HG02973 (cell line): ENCODE results near the gene FIP1L1.
"Not testable (repeated sequence)": the region's sequence is repeated elsewhere in the genome, so short reads cannot be mapped to it uniquely, and the experiment has no call there.

Experiments
- ATAC-seq: cut with Tn5 transposase; IDR thresholded peaks from one replicate; pipeline ENCODE4 v1.9.1; 2021; ENCODE audit warnings: moderate library complexity; ENCODE audit not compliant: unreplicated experiment

FIP1L1 gene, protein sequence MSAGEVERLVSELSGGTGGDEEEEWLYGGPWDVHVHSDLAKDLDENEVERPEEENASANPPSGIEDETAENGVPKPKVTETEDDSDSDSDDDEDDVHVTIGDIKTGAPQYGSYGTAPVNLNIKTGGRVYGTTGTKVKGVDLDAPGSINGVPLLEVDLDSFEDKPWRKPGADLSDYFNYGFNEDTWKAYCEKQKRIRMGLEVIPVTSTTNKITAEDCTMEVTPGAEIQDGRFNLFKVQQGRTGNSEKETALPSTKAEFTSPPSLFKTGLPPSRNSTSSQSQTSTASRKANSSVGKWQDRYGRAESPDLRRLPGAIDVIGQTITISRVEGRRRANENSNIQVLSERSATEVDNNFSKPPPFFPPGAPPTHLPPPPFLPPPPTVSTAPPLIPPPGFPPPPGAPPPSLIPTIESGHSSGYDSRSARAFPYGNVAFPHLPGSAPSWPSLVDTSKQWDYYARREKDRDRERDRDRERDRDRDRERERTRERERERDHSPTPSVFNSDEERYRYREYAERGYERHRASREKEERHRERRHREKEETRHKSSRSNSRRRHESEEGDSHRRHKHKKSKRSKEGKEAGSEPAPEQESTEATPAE

DNA sequence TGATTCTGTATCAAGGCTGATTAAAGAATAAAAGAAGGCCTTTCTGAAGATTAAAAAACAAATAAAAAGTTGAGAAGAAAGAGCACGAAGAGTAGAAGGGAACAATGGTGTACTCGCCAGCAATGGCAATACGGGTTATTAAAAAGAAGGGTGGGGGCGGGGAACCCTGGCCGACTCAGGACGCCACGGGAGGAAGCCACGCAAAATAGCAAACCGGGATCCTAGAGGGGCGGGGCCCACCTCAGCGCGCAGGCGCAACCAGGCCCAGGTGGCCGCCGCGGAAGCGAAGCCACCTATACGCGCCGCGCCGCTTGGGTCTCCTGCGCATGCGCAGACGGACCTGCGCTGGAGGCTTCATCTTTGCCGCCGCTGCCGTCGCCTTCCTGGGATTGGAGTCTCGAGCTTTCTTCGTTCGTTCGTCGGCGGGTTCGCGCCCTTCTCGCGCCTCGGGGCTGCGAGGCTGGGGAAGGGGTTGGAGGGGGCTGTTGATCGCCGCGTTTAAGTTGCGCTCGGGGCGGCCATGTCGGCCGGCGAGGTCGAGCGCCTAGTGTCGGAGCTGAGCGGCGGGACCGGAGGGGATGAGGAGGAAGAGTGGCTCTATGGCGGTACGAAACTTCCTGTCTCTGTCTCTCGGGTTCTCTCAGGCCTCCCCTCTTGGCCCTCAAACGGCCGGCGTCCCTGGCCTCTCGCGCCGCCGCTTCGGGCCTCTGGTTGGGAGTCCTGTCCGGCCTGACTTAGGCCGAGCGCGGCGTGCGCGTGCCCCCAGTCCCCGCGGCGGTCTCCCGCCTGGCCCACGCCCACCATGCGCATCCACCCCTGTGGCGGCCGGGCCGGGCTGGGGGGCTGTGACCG is at the start of gene FIP1L1:
Gene FIP1L1, plus strand, starts transcription at position 323 of the 852 bp plus-strand sequence. Its CDS starts 198 bp downstream, at position 521.
- ATAC-seq, result peak; percentile 86

DNA sequence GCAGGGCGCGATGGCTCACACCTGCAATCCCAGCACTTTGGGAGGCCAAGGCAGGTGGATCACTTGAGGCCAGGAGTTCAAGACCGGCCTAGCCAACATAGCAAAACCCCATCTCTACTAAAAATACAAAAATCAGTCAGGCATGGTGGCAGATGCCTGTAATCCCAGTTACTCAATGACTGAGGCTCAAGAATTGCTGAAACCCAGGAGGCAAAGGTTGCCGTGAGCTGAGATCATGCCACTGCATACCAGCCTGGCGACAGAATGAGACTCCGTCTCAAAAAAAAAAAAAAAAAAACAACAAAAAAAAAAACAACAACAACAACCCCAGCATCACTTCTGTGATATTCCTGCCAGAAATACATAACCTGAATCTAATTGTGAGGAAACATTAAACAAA is 42.5 kb upstream of the FIP1L1 start:
- ATAC-seq, result not testable (repeated sequence)

DNA sequence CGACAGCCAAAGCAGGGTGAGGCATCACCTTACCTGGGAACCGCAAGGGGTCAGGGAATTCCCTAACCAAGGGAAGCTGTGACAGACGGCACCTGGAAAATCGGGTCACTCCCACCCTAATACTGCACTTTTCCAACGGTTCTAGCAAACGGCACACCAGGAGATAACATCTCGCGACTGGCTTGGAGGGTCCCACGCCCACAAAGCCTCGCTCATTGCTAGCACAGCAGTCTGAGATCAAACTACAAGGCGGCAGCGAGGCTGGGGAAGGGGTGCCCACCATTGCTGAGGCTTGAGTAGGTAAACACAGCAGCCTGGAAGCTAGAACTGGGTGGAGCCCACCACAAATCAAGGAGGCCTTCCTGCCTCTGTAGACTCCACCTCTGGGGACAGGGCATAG is 37.3 kb upstream of the FIP1L1 start:
- ATAC-seq, result not testable (repeated sequence)

DNA sequence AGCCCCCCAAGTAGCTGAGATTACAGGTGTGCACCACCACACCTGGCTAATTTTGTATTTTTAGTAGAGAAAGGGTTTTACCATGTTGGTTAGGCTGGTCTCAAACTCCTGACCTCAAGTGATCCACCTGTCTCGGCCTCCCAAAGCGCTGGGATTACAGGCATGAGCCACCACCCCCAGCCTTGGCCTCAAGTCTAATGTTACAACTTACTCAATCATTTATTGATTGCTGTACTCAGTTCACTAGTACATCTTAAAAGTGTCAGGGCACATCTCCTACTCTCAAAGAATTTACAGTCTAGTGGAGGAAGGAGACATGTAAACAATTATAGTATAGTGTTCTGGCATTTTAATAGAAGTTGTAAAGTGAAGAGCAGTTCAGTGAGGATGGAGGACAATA is 31.0 kb upstream of the FIP1L1 start:
- ATAC-seq, result not testable (repeated sequence)

DNA sequence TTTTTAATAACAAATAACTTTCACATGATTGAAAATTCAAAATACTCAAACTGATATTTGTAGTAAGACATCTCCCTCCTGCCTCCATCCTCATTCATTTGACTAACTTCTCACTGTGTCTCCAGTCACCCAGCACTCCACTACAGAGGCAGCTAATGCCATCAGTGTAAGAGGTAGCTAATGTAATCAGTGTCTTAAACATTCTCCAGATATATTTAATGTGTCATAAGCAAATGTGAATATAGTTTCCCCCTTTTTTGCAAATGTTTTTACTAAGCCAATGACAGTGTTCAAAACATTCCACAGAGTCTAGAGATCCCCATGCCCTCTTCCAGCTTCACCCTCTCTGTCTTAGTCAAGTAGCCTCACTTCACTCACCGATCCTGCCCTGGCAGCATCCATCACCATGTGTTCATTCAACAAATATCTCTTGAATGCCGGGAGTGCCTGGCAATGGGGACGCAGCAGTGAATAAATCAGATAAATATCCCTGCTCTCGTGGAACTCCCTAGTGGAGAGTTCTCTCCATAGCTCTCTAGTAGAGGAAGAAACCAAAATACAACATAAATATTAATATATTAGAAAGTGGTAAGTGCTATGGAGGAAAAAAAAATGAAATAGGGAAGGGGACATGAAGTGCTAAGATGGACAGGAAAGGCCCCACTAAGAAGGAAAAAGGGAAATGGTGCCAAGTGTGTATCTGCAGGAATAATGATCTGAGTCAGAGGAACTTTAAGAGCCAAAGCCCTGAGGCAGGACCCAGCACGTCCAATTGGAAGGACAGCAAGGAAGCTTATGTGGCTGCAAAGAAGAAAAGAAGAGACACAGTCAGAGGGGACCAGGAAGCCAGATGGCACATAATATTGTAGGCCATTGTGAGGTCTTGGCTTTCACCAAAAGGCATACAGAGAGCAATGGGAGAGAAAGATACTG is 30.3 kb upstream of the FIP1L1 start:
- no peak for ATAC-seq

DNA sequence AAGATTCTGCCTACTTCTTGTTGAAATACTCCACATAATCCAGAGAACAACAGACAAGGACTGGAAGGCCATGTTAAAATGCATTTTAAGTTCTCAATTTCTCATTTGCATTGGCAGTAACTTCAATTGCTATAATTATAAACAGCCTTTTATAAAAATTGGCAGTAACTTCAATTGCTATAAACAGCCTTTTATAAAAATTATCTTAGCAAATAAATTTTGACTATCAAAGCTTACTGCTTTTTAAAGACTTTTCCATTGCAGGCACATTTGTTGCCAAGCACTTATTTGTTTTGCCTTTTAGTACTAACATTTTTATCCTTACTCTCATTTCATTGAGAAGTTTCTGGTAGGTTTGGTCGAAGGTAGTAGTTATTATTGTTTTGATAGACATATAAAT is 29.4 kb upstream of the FIP1L1 start:
- no peak for ATAC-seq

DNA sequence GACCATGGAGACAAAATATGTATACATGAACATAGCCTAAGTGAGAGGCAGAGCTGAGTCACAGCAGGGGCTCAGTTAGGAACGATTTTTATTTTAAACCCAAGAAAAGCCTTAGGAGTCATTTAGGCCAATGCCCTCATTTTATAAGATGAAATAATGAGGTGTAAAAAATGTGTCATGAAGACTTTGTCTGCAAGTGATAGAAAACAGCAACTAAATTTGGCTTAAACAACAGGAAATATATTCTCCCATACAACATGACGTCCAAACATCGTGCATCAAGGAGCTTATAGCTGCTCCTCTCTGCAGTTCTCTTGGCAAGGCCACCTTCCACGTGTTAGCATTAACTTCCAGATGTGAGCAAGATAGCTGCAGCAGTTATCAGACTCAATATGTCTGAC is 28.4 kb upstream of the FIP1L1 start:
- ATAC-seq, result no peak

DNA sequence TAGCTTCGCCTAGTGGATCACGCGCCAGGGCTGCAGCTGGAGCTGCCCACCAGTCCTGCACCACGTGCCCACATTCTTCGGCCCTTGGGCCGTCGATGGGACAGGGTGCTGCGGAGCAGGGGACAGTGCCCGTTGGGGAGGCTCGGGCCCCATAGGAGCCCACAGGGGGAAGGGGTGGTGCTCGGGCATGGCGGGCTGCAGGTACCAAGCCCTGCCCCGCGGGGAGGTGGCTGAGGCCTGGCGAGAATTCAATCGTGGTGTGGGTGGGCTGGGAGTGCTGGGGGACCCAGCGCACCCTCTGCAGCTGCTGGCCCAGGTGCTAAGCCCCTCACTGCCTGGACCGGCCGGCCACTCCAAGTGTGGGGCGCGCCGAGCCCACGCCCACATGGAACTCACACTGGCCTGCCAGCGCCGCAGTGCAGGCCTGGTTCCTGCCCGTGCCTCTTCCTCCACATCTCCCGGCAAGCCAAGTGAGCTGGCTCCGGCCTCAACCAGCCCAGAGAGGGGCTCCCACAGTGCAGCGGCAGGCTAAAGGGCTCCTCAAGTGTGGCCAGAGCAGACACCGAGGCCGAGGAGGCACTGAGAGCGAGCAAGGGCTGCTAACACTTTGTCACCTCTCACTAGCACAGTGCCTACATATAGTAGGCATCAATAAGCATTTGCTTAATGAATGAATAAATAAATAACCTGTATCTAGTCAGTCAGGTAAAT is 23.3 kb upstream of the FIP1L1 start:
- no peak for ATAC-seq

DNA sequence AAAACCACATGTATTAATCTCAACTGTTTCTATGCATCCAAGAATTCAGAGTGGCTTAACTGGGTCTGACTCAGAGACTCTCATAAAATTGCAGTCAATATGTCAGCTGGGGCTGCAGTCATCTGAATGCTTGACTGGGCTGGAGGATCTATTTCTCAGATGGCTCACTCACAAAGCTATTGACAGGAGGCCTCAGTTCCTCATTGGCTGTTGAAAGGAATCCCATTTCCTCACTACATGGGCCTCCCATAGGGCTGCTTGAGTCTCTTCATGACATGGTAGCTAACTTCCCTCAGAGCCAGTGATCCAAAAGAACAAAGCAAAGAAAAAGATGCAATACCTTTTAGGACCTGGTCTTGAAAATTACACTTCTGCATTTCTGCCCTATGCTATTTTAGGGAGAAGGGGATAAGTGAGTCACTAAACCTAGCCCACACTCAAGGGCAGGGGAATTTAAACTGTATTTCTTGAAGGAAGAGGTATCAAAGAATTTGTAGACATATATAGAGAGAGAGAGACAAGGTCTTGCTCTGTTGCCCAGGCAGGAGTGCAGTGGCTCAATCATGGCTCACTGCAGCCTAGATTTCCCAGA is 21.4 kb upstream of the FIP1L1 start:
- no peak for ATAC-seq

DNA sequence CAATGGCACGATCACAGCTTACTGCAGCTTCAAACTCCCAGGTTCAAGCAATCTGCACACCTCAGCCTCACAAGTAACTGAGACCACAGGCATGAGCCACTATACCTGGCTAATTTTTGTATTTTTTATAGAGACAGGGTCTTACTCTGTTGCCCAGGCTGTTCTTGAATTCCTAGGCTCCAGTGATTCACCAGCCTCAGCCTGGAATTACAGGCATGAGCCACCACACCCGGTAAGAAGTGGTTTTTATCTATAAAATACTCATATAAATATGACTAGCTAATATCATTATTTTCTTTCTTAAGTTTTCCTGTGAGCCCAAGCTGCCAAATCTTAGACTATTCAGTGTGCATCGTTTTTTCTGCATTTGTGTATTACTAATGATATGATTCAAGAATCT is 16.0 kb upstream of the FIP1L1 start:
- no peak for ATAC-seq

DNA sequence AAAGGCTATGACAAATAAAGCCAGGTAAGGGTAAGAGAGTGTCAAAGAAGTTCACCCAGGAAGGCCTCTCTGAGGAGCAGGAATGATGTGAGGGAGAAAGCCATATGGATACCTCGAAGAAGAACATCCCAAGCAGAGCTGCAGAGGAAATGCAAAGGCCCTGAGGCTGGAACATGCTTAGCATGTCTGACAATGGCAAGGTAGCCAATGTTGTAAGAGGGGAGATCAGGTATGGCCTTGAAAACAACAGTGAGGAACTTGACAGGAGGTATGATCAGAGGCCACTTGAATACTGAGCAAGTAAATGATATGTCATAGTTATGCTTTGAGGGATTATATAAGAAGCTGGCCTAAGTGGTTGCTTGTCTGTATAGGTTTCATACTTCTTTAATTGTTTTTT is 15.3 kb upstream of the FIP1L1 start:
- no peak for ATAC-seq

DNA sequence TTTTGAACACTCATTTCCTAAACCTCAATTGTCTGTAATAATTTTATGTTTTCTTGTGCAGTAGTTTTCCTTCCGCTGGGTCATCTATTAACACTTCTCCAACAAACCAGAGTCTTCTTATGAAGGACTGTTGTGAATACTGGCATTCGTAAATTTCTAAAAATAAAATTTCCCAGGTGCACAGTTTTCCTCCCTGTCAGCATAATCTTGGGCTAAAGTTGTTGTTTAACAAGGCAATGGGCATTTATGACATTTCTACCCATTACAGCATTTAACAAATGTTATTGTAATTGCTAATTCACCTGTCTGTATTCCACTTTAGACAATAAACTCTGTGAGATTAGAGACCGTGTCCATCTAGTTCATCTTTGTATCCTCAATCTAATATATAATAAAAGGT is 12.8 kb upstream of the FIP1L1 start:
- no peak for ATAC-seq

DNA sequence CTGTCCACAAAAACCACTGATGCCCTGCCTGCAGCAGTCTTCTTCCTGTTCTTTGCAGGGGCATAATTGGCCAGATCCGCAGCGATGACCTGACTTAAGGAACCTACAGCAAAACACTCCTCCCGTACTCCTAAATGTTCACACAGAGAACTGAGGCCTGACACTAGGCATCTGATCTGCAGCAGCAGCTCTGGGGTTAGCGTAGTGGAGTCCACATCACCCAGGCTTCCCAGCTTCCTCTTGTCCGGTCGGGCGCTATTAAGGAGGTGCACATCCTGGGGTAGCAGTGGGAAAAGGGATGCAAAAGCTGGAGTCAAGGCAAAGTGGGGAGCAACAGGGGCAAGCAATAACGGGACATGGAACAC is 12.3 kb upstream of the FIP1L1 start:
- ATAC-seq, result peak; percentile 11

DNA sequence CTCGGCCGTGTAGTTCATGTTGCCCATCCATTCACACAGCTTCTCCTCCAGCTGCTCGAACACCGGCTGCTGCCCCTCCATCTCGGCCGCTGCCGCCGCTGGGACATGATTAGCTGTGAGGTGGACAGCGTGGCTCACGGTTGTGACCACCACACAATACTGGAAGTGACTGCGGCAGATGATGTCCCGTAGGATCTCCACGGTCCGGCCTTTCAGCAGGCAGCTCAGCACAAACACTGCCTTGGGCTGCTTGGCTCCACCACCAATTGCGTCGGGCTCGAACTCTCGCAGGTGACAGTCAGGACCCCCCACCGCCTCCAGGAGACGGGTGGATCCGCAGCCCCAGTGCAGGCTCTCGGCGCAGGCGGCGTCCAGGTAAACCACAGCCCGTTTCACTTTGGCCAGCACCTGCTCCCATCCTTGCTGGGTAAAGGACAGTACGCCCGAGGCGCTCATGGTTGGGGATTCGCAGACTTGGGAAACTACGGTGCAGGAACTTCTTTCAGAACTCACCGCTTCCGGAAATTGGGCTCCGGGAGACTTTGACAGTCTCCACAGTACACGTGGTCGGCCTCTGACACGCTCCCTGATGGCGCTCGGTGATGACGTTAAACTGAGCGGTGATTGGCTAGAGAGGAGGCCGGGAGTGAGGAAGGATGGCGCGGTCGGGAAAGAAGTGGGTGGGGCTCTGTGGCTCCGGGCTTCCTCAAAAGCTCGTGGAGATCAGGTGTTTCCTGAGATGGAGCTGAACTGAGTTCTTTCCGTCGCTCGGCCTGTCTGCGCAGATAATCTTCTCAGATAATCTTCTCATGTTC is 11.7 kb upstream of the FIP1L1 start, which contains the start of gene SCFD2:
Gene SCFD2, minus strand, starts transcription at position 576 of the 815 bp plus-strand sequence.
- ATAC-seq, result peak; percentile 91

DNA sequence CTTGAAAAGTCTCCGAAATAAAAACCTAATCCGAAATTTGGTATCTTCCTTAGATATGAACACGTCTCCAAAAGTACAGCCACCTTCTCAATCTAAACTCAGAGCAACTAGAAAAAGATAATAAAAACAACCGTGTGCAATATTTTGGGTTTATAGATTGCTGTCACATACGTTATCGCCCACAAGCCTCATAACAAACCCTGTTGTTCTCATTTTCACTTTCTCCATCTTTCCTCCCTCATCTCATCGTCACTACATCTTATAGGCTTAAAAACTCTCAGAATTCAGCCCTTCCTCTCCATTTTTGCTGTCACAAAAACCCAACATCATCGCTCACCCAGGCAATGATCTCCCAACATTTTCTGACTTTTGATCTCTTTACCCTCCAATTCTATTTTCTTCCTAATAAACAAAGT is 11.1 kb upstream of the FIP1L1 start:
- no peak for ATAC-seq

DNA sequence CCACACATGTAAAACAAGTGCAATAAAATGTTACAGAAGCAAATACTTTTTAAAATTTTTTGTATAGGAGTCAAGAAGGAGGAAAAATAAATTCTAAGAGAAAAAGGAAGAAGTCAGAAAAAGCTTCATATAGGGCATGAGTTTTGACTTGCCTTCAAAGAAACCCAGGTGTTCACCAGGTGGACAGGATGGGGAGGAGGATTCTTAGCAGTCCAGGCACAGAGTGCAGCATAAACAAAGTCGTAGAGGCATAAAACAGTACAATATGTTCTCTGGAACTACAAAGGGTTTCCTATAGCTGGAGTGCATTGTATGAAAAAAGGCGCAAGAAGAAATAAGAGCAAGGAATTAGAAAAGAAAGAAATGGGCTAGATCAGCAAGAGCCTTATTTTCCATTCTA is 9.7 kb upstream of the FIP1L1 start:
- ATAC-seq, result no peak

DNA sequence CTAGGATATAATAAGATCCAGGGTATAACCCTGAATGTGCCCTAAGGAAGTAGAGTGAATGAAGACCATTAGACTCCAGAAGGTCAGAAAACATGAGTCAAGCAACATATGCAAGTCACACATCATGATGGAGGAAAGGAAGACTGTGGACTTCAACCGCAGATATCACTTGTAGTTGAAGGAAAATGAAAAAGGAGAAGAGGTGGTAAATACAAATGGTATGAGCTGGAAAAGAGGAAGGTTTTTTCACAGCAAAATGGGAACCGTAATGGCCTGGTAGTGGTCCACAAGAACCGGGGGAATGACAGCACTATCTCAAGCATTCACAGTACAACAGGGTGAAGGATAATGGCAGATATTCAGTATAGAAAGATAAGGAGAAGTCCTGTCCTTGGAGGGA is 6.4 kb upstream of the FIP1L1 start:
- no peak for ATAC-seq

DNA sequence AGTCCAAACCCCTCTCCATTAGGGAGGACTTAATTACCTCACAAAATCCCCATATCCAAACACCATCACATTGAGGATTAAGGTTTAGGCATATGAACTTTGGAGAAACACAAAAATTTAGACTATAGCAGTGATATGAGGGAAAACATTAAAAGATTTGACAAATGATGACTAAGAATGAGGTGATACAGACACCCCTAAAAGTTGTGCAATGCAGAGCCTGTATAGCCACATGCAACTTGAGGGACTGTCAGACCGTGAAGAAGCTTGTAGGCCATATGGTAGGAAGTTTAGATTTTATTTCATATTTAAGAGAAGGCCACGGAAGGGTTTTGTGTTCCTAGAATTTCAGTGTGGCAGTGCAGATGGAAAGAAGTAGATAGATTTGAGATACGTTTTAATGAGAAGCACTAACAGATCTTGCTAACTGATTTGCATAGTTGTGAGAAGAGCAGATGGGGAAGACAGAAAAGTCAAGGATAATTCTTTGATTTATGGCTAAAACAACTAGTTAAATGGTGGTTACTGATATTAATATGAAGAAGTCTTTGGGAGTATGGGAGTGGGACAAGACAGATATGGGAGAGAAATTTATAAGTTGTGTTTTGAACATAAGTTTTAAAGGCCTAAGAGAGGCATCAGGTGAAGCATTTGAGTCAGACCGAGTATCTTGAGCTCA is 5.5 kb upstream of the FIP1L1 start:
- ATAC-seq, result no peak
